OCI-LY7 (cell line): ENCODE data around the gene FBLN2. TPM values are rescaled to one million over a fixed set of nuclear protein-coding genes. Genes with fewer than 3 reads are reported as not detected.
"Not testable (repeated sequence)": the region's sequence is repeated elsewhere in the genome, so short reads cannot be mapped to it uniquely, and the experiment has no call there.

Experiments used
- BruUV-seq: library from RNA; stranded (reverse); fragments of 400-500 nt; replicated peaks from 2 replicates; lab custom pipeline; 2021; lab: Mats Ljungman, UMichigan
- CTCF ChIA-PET: fragments of 300-600 bp; sonication (Branson Sonifier 250); formaldehyde crosslinking; loops from one replicate; lab custom pipeline; 2022; ENCODE audit warnings: antibody characterized with exemption; ENCODE audit not compliant: unreplicated experiment; lab: Charles Lee
- POLR2A ChIA-PET: fragments of 300-600 bp; sonication (Branson Sonifier 250); formaldehyde crosslinking; loops from one replicate; lab custom pipeline; 2022; ENCODE audit warnings: antibody characterized with exemption; lab: Charles Lee
- DNase-seq: peaks from one replicate; pipeline ENCODE4 v3.0.0-alpha.2; 2015; ENCODE audit warnings: low spot score
- H2AFZ ChIP-seq: fragments of 200-600 bp; sonication (generic), shearing (Covaris generic); 2 replicates; pipeline ENCODE4 v1.6.1; 2014; ENCODE audit warnings: mild to moderate bottlenecking, antibody characterized with exemption, low read length, moderate library complexity
- H3K27ac ChIP-seq: fragments of 200-600 bp; sonication (generic); 2 replicates; pipeline ENCODE4 v1.5.1; 2014; ENCODE audit warnings: mixed run types, low read depth, mild to moderate bottlenecking, moderate library complexity, low read length, inconsistent platforms; ENCODE audit not compliant: poor library complexity, severe bottlenecking
- H3K36me3 ChIP-seq: fragments of 200-600 bp; sonication (generic); 2 replicates; pipeline ENCODE4 v1.6.1; 2014; ENCODE audit warnings: mild to moderate bottlenecking, antibody characterized with exemption, low read length, moderate library complexity, mixed read lengths; ENCODE audit not compliant: insufficient read depth
- H3K4me1 ChIP-seq: fragments of 200-600 bp; sonication (generic); 2 replicates; pipeline ENCODE4 v1.5.1; 2014; ENCODE audit warnings: mild to moderate bottlenecking, low read length; ENCODE audit not compliant: insufficient read depth, poor library complexity, severe bottlenecking
- H3K4me2 ChIP-seq: fragments of 200-600 bp; sonication (generic); 2 replicates; pipeline ENCODE4 v1.6.1; 2014; ENCODE audit warnings: mild to moderate bottlenecking, low read length
- H3K4me3 ChIP-seq: fragments of 200-600 bp; sonication (generic); 2 replicates; pipeline ENCODE4 v1.5.1; 2014; ENCODE audit warnings: mild to moderate bottlenecking, low read depth, low read length; ENCODE audit not compliant: poor library complexity, severe bottlenecking
- H3K79me2 ChIP-seq: fragments of 200-600 bp; sonication (generic); 2 replicates; pipeline ENCODE4 v1.6.1; 2016; ENCODE audit warnings: low read depth, mild to moderate bottlenecking, low read length, moderate library complexity, mixed read lengths; ENCODE audit not compliant: insufficient read depth
- H3K9me2 ChIP-seq: fragments of 200-600 bp; sonication (generic); 2 replicates; pipeline ENCODE4 v1.6.1; 2016; ENCODE audit warnings: mild to moderate bottlenecking, low read length, mixed read lengths; ENCODE audit not compliant: insufficient read depth
- H3K9me3 ChIP-seq: fragments of 200-600 bp; sonication (generic); 2 replicates; pipeline ENCODE4 v1.6.1; 2014; ENCODE audit warnings: mild to moderate bottlenecking, mixed run types, low read length, mixed read lengths
- H4K20me1 ChIP-seq: fragments of 200-600 bp; sonication (generic); 2 replicates; pipeline ENCODE4 v1.6.1; 2014; ENCODE audit warnings: mild to moderate bottlenecking, antibody characterized with exemption, low read length, moderate library complexity, mixed read lengths; ENCODE audit not compliant: insufficient read depth
- EZH2phosphoT487 ChIP-seq: fragments of 200-600 bp; sonication (generic); IDR thresholded peaks from 2 replicates; pipeline ENCODE4 v1.6.1; 2018; ENCODE audit warnings: low read depth, borderline replicate concordance, mild to moderate bottlenecking, mixed run types, antibody characterized with exemption, low read length, moderate library complexity, mixed read lengths
- intact Hi-C: fragments of 100-400 bp; cut with micrococcal nuclease; formaldehyde crosslinking; loops from one replicate; pipeline ENCODE4 v1.10.0; 2022; ENCODE audit not compliant: unreplicated experiment
- total RNA-seq, 2 experiments: library from RNA; depleted of rRNA in 1 of 2; stranded (reverse); fragments of >200 nt in 1 of 2; shearing (Covaris generic) in 1 of 2; gene quantifications; 2 replicates each; pipeline ENCODE4 v1.2.3, GENCODE V29; 2014 to 2022
- TF ChIP-seq, protein P1 (sequence below): fragments of 200-600 bp; sonication (generic); conservative IDR thresholded peaks from 2 replicates; pipeline ENCODE4 v1.5.1; 2014; ENCODE audit warnings: mild to moderate bottlenecking, antibody characterized with exemption, low read length, moderate library complexity, mixed read lengths

FBLN2 gene
- total RNA-seq, 2 experiments from 2014 or later = not detected

- Histone ChIP-seq H3K27ac (no peak overlapping the region), H3K4me1 (peaks cover 10% of the 10 kb centered on the region), H3K36me3 (no peaks in the 10 kb centered on the region), H3K79me2 (no peaks in the 10 kb centered on the region), H2AFZ (no peak overlapping the region), H3K4me3 (no peak overlapping the region), H3K9me3 (no peaks in the 10 kb centered on the region), H3K4me2 (no peak overlapping the region), H3K9me2 (no peaks in the 10 kb centered on the region), H4K20me1 (no peaks in the 10 kb centered on the region)
- no TSS peak for BruUV-seq
- no peak for DNase-seq
- ChIA-PET POLR2A (no interaction called here), CTCF (no interaction called here)
- TF ChIP-seq EZH2phosphoT487 = no peak
- TF ChIP-seq, protein P1, sequence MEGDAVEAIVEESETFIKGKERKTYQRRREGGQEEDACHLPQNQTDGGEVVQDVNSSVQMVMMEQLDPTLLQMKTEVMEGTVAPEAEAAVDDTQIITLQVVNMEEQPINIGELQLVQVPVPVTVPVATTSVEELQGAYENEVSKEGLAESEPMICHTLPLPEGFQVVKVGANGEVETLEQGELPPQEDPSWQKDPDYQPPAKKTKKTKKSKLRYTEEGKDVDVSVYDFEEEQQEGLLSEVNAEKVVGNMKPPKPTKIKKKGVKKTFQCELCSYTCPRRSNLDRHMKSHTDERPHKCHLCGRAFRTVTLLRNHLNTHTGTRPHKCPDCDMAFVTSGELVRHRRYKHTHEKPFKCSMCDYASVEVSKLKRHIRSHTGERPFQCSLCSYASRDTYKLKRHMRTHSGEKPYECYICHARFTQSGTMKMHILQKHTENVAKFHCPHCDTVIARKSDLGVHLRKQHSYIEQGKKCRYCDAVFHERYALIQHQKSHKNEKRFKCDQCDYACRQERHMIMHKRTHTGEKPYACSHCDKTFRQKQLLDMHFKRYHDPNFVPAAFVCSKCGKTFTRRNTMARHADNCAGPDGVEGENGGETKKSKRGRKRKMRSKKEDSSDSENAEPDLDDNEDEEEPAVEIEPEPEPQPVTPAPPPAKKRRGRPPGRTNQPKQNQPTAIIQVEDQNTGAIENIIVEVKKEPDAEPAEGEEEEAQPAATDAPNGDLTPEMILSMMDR = no peak
- intact Hi-C loops = no loop called here
Measured at GRCh38 chr3:13561376-13561775, 12.5 kb downstream of the FBLN2 start.

- intact Hi-C loops = no loop called here
- Histone ChIP-seq H3K4me1 (peaks cover 4% of the 10 kb centered on the region), H3K36me3 (no peaks in the 10 kb centered on the region), H3K9me3 (no peaks in the 10 kb centered on the region), H3K27ac (no peak overlapping the region), H3K4me3 (no peak overlapping the region), H4K20me1 (no peaks in the 10 kb centered on the region), H3K4me2 (no peak overlapping the region), H2AFZ (no peak overlapping the region), H3K79me2 (no peaks in the 10 kb centered on the region), H3K9me2 (no peaks in the 10 kb centered on the region)
- ChIA-PET POLR2A (no interaction called here), CTCF (no interaction called here)
- BruUV-seq = no TSS peak
- no peak for TF ChIP-seq EZH2phosphoT487
- TF ChIP-seq, protein P1 = no peak
- no peak for DNase-seq
Measured at GRCh38 chr3:13561967-13562366, 13.0 kb downstream of the FBLN2 start.

GRCh38 chr3:13562421-13562820 lies 13.5 kb downstream of the FBLN2 start:
- H3K4me2 ChIP-seq, H3K36me3 ChIP-seq, H3K79me2 ChIP-seq, H3K4me1 ChIP-seq, H4K20me1 ChIP-seq, H2AFZ ChIP-seq, POLR2A ChIA-PET, H3K9me2 ChIP-seq, H3K9me3 ChIP-seq, DNase-seq, CTCF ChIA-PET, H3K4me3 ChIP-seq, BruUV-seq, H3K27ac ChIP-seq, intact Hi-C loops: not testable (repeated sequence)
